Right ventricle myocardium inferior (tissue), 1 donor: Measurements from ENCODE around the gene RAET1E. TPM values are rescaled to one million over a fixed set of nuclear protein-coding genes. Genes with fewer than 3 reads are reported as not detected.
"Not testable (repeated sequence)": the region's sequence is repeated elsewhere in the genome, so short reads cannot be mapped to it uniquely, and the experiment has no call there.

Experiments
- ATAC-seq: fragments of 200-7000 bp; cut with Tn5 transposase; one replicate; pipeline ENCODE4 v1.9.1; 2020; ENCODE audit warnings: mild to moderate bottlenecking, moderate library complexity
- DNase-seq: peaks from one replicate; pipeline ENCODE4 v3.0.0; 2021; ENCODE audit errors: missing footprints
- intact Hi-C: fragments of 100-400 bp; cut with DNase I; formaldehyde crosslinking; loops from one replicate; pipeline ENCODE4 v1.11.0; 2022
- total RNA-seq: library from RNA; stranded (reverse); fragmentation: NEBNext Ultra II Directional; extraction: Animal tissue kit (Norgen Biotek cat#: 25700); gene quantifications from one replicate; pipeline ENCODE4 v1.2.1, GENCODE V29; 2021
- donor health status: DM: no; HTN: yes; CAD: no; lungs with severe emphysema.

RAET1E gene
- total RNA-seq, 1 donor from 2014 or later, result 0.27 TPM

DNA sequence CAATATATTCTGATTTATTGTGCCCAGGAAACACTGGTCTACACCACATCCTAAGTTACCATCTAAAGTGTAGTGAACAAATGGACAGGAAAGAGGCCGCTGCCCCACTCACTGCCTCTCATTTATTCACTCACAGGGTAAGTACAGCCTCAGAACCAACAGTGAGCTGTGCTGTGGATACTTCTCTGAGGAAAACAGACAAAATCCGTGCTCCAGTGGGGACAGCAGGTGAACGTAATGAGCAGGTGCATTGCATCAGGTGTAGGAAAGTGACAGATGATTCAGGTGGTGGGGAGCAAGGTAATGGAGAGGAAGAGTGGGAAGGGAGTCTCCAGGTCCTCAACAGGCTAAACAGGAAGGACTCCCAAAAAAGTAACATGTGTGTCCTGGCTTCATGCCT, 35.5 kb upstream of the RAET1E start:
- no peak for ATAC-seq
- intact Hi-C loops, result loop anchor here (10.0 kb wide), 1 partner anchor 461 kb away; no protein-coding TSS in a partner anchor
- no peak for DNase-seq

DNA sequence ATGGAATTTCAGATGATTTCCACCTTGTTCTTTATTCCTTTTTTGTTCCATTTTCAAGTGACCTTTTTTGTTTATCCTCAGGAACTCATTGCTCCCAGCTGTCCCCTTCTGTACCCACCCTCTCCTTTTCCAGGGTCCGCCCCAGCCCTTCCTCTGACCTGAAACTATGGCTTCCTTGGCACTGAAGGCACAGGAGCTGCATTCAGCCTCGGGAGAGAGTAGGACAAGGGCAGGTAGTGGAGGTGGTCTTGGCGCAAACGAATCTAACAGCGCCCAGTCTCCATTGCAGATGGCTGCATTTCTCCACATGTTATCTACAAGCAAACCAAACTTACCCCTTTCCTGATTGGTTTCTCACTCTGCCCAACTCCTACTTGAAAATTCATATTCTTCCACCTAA, 35.1 kb upstream of the RAET1E start:
- ATAC-seq, result no peak
- intact Hi-C loops, result loop anchor here (10.0 kb wide), 1 partner anchor 462 kb away; no protein-coding TSS in a partner anchor
- DNase-seq, result no peak

DNA sequence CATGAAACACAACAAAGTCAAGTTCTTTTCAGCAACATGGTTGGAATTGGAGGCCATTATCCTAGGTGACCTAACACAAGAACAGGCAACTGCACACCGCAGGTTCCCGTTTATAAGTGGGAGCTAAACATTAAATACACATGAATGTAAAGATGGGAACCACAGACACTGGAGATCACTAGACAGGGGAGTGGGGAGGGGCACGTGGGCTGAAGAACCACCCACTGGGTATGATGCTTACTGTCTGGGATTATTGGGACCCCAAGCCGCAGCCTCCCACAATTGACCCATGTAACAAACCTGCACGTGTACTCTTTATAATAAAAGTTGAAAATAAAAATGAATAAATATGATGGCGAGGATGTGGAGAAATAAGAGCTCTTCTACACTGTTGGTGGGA, 33.6 kb upstream of the RAET1E start:
- intact Hi-C loops, result loop anchor here (10.0 kb wide), 1 partner anchor 463 kb away; no protein-coding TSS in a partner anchor
- ATAC-seq (no peak), DNase-seq (no peak)

DNA sequence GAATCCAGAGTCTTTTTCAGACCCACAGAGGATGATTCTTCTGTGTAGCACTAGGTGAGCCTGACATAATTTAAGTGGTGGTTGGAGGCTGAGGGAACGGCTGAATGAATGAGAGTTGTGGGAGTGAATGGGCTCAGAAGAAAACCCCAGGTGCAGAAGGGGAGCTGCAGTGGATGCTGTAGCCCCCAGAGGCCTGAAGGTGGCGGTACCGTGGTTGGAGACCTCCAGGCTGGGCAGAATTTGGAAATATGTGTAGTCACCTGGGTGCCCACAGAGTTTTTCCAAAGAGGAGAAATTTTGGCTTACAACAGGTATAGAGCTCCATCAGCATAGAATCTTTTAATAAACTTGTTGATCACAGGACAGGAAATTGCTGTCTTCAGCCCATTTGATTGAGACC, 31.5 kb upstream of the RAET1E start:
- no peak for ATAC-seq

DNA sequence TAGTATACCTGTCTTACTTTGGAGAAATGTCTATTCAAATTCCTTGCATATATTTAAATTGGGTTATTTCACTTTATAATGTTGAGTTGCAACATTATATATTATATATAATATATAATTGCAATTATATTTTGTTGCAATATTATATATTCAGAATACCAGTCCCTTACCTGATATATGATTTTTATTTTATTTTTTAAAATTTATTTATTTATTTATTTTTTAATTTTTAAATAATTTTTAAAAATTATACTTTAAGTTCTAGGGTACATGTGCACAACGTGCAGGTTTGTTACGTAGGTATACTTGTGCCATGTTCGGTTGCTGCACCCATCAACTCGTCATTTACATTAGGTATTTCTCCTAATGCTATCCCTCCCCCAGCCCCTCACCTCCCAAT, 29.1 kb upstream of the RAET1E start:
- ATAC-seq, result not testable (repeated sequence)

More for the DNA sequence above, 31.5 kb upstream of the RAET1E start:
- intact Hi-C loops, result loop anchor here (5.0 to 10.0 kb wide), 2 partner anchors 65 to 207 kb away; partner anchors contain the start of gene LRP11
- DNase-seq, result no peak

DNA sequence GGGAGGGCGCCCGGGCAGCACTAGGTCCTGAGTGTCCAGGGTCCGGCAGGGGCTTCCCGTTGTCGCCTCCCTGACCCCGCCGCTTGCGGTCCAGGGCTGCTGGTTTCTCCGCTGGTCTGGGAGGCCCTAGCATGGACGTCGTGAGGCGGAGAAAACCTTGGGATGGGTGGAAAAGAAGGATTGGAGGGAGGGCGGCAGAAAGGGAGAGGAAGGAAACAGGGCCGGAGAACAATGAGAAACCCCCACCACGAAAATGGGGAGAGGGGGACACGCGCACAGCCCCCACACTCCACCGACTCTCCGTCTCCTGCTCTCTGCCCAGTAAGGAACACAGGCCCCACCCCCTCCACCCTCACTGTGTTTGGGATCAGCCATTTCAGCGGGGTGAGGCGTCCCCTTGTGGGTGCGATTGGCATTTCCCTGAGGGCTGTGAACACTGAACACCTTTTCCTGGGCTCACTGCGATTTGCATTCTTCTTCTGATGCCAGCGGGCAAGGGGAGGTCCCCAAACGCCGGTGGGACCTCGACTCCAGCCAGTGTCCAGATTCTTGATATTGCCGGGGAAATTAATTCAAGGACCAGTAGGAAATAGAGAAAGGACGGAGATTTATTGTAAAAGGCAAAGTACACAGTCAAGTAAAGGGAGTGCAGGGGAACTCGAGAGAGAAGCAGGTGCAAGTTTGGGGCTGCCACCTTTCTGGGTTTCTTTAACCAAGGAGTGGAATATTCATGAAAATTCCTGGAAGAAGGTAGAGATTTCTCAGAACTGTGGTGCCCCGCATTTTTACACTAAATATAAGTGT, 28.3 kb upstream of the RAET1E start:
- intact Hi-C loops, result loop anchor here (1.0 to 10.0 kb wide), 3 partner anchors 61 to 204 kb away; partner anchors contain the start of gene LRP11
- ATAC-seq (peak; percentile 93), DNase-seq (peak; percentile 93)

More for the DNA sequence above, 29.1 kb upstream of the RAET1E start:
- intact Hi-C loops, result loop anchor here (5.0 to 10.0 kb wide), 2 partner anchors 62 to 205 kb away; partner anchors contain the start of gene LRP11
- DNase-seq, result not testable (repeated sequence)

DNA sequence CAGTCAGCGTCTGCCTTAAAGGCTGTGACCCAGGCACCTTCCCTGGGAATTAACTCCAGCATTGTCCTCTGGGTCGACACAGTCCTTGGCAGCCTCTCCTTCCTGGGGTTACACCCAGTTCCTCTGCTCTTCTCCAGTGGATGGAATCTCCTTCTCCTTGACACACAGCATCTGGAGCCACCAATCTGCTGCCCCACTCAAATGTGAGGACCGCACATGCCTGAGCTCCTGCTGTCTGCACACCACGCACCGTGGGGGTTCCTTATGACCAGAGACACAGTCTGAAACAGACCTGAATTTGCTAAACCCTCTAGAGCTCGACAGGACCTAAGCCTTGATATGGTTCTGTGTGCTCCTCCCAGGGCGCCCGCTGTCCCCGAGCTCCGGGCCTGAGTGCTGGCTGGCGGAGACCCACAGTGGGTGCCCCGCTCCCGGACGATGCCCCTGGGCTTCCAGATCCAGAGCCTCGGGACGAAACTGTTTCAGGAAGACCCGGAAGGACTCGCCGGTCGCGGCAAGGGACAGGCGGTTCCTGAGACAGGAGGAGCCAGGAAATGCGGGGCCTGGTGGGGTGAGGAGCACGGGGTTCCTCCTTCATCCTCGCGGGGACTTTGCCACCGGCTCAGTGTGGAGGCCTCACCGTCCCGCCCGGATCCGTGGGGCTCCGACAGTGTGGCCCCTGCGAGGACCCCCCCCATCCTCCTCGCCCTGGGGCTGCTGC, 27.5 kb upstream of the RAET1E start:
- intact Hi-C loops, result loop anchor here (5.0 to 10.0 kb wide), 2 partner anchors 61 to 203 kb away; partner anchors contain the start of gene LRP11

DNA sequence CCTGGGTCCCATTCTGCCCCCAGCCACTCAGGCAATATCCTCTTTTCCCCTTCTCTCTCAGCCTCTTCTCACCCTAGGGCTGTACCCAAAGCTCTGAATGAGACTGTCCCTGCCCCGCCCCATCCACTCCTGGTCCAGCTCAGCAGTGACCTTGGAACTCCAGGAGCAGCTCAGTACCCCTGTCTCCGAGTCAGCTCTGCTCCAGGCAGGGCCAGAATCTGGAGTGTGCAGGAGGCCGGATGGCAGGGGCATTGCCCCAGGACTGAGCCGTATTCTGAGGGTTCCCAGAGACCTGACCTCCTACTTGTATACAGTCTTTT, 27.0 kb upstream of the RAET1E start:
- DNase-seq, result no peak
- ATAC-seq, result no peak
- intact Hi-C loops, result loop anchor here (5.0 to 10.0 kb wide), 4 partner anchors 38 to 378 kb away; partner anchors contain the start of genes LRP11 and PPIL4

More for the DNA sequence above, 27.5 kb upstream of the RAET1E start:
- DNase-seq (peak; percentile 58), ATAC-seq (peak; percentile 45)

DNA sequence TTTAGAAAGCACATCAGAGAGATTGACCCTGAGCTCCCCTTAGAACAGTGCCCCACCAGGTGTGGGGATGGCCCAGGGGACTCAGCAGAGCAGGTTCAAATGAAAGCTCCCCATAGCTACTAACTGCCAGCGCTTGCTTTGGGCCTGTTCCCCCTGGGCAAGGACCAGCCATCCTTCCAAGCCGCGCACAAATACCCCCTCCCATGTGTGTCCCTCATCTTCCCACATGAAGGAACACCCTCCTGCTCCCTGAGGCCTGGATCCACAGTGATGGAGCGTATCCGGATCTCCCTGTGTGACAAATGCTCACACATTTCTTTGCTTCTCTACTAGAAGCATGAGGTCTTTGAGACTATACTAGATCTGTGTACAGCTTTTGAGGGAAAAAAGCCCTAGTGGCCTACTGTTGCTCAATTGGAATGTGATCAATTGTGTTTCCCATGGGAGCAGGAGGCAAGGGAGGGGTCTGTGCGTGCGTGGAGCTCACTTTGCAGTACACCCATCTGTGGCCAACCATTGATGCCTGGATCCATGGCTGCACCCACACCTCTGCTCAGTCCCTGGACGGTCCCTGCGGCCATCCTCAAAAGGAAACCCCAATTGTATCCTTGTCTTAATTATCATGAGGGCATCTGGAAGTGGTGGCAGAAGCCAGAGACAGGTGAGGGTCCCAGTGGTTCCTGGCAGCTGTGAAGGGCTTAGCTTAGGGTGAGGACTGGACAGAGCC, 26.5 kb upstream of the RAET1E start:
- ATAC-seq, result no peak
- no peak for DNase-seq
- intact Hi-C loops, result loop anchor here (5.0 to 10.0 kb wide), 3 partner anchors 37 to 377 kb away; partner anchors contain the start of genes LRP11 and PPIL4

DNA sequence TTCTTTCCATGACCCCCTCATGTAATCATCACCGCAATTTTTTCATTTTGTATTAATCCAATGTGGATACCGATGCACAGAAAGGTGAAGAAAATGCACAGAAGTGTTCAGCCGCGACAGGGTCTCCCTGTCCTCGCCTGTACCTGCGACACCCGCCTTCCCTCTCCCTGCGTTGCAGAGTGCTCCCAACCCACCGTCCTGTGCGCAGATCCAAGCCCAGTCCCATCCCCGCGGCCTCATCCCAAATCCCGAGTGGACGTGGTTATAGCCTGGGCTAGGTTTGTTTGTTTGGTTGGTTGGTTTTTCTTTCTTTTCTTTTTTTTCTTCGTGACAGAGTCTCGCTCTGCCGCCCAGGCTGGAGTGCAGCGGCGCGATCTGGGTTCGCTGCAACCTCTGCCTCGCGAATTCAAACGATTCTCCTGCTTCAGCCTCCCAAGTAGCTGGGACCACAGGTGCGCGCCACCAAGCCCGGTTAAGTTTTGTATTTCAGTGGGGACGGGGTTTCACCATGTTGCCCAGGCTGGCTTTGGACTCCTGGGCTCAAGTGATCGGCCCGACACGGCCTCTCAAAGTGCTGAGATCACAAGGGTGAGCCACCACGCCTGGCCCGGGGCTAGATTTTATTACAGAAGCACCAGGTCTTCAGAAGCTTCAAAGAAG, 25.5 kb upstream of the RAET1E start:
- DNase-seq, result no peak
- intact Hi-C loops, result loop anchor here (5.0 to 10.0 kb wide), 3 partner anchors 36 to 376 kb away; partner anchors contain the start of genes LRP11 and PPIL4
- no peak for ATAC-seq

DNA sequence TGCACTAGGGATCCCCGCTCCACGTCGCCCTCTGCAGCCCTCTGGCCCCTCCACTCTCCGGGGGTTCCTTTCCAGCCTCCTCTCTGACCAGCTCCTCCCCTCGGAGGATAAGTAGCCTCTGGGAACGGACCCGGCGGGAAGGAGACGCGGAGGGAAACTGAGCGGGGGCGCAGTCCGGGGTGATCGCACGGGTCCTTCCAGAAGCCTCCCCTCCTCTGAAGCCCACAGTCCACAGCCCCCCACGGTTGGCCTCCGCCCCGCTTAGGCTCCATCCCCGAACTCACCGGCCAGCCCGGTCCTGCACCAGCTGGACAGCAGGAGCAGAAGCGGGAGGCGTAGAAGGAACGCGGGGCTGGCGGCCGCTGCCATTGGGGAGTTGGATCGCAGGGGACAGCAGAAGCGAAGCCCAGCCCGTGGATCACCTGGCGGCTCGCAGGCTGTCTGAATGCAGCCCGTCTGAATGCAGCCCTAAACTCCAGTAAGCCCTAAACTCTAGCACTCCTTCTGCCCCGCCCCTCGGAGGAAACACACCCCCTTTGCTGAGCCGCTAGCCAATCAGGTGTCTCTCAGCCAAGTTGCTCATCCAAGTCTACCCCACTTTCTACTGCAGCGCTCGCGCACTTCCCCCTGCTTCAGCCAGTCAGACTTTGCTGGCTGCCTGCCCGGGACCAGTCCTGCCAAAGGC, 24.9 kb upstream of the RAET1E start, which contains the start of gene RAET1G:
TSS of gene RAET1G (minus strand) at position 480 of the 685 bp plus-strand sequence. CDS start at position 369, 111 bp downstream.
- DNase-seq (peak; percentile 94), ATAC-seq (peak; percentile 88)
- intact Hi-C loops, result loop anchor here (5.0 to 10.0 kb wide), 3 partner anchors 35 to 375 kb away; partner anchors contain the start of genes LRP11 and PPIL4

DNA sequence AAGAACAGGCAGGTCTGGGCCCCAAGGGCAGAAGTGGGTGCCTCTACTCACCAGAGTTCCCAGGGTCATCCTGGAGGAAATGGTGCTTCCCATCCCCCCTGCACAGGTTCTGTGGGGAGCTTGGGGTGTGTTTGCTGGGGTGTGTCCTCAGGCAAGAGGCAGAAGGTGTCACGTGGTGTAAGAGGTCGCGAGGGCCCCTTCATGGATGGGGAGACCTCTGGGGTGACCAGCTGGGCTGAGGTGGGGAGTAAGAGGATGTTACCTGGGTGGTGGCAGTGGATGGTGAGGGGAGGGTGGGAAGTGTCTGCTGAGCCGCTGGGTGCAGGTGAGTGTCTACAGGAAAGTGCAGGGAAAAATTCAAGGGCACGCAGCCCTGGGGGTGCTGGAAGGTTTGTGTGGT, 24.2 kb upstream of the RAET1E start:
- intact Hi-C loops, result loop anchor here (5.0 to 10.0 kb wide), 3 partner anchors 35 to 375 kb away; partner anchors contain the start of genes LRP11 and PPIL4
- ATAC-seq, DNase-seq: not testable (repeated sequence)

DNA sequence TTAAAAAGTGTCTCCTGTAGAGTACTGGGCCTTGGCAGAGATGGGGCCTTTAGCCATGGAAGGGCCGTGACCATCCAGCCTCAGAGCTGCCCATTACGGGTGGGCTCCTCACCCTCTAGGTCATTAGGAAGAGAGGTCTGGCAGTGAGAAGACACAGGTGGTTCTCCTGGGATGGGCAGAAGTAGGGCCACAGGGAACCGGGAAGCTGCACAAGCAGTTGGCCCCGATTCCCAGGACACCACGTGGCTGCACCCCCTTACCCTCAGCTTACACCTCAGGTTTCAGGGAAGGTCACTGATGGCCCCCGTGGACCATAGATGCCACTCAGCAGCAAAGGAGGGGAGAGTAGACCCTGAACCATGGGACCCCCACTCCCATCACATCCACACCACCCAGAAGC, 23.4 kb upstream of the RAET1E start:
- ATAC-seq (no peak), DNase-seq (no peak)
- intact Hi-C loops, result loop anchor here (5.0 to 10.0 kb wide), 3 partner anchors 34 to 374 kb away; partner anchors contain the start of genes LRP11 and PPIL4

DNA sequence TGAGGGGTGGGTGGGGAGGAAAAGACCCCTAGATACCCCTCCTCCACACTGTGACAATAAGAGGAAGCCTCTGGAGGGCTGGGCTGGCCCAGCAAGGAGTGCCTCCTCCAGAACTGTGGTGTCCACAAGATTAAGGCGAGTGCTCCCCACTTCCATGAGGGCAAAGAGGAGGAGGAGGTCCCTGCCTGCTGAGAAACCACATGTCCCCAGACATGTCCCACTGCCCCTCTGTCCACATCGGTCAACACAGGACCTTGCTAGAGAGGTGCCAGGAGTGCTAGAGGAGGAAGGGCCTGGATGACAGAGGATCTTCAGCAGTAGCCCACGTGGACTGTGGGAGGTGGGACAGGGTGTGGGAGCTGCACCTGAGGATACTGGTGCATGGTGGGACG, 21.9 kb upstream of the RAET1E start:
- DNase-seq (no peak), ATAC-seq (no peak)
- intact Hi-C loops, result loop anchor here (5.0 to 10.0 kb wide), 3 partner anchors 33 to 373 kb away; partner anchors contain the start of genes LRP11 and PPIL4

DNA sequence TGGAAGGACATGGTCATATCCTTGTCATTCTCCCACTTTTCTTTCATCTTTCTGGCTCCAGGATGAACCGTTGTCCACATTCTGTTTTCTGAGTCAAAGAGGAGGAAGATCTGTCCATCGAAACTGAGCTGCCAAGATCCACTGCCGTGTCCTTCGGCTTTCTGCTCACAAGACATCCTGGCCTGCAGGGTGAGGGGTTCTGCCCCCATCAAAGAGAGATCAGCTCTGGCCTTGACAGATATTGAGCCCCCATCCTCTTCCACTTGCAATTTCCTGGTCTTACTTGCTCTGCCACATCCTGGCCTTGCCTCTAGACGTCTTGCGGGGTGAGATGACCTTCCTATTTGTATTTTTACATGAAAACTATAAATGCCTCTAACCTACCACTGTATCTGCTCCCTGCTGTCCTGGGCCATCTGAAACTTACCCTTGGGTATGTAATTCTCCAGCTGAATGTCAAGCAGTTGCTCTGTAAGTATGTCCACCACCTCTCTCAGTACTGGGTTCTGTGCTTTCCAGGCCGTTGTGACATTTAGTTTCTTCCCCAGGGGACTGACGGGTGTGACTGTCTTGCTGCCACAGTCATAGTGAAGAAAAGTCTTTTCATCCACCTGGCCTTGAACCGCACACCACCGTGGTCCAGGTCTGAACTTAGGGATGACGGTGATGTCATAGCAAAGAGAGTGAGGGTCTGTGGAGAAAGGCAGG, 21.4 kb upstream of the RAET1E start:
- DNase-seq, ATAC-seq, intact Hi-C loops: not testable (repeated sequence)

DNA sequence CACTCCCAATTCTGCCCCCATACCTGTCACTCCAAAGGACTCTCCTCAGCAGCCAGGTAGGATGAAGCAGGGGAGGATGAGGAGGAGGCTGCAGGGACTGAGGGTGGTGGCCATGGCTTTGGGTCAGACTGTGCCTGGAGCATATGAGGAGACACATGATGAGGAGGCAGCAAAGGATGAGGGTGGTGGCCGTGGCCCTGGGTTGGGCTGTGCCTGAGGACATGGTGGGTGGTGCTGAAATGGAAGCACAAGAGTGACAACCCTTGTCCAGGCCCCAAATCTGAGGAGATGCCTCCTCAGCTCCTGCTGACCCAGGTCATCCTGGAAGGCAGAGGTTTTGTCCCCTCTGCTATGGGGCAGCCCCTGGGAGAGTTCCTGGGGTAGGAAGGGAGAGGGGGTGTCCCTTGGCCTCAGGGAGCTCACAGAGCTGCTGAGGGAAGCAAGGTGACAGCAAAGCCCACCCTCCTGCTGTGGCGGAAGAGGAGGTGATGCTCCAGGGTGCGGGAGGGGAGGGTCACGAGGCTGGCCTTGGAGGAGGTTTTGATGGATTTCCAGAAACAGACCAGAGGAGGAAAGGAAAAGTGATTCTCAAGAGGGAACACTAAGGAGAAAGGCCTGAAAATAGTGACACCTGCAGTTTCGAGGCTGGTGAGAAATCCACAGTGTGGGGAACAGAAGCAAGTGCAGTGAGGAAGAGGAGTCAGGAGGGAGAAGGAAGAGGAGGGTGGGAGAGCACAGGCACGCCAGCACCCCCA, 20.4 kb upstream of the RAET1E start:
- ATAC-seq (no peak), DNase-seq (no peak)
- intact Hi-C loops, result no loop called here
